Measurements from ENCODE around the gene CNNM4.

The CNNM4 gene

DNA sequence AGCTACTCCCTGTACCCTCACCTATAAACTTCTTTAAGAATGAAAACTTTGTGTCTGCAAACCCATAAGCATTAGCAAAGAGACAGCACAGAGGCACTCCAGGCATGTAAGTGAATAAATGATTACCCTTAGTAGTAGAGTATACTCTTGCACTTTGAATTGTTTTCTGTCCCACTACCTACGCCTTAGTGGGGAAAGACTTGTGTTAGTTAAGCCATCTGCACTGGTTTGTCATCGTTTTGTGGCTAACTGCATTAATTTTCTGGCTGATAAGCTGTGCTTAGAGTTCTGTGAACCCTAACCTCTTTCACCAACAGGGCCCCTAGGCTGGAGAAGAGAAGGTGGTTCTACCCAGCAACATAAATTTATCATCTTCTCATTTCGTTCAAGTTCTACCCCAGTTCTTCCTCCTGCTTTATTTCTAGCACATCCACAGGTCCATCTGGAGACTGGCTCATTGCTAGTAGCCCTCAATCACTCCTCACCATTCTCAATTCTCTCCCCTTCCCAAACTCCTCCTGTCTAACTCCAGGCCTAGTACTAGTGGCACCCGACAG is 21.5 kb upstream of the CNNM4 start:
- Histone ChIP-seq H3K4me1 (ENCODE audit: control insufficient read depth, insufficient read depth, low read length) (peaks cover 9% of the 10 kb centered on the region), H3K9ac (ENCODE audit: low read length) (peak overlapping the region; percentile 61)

DNA sequence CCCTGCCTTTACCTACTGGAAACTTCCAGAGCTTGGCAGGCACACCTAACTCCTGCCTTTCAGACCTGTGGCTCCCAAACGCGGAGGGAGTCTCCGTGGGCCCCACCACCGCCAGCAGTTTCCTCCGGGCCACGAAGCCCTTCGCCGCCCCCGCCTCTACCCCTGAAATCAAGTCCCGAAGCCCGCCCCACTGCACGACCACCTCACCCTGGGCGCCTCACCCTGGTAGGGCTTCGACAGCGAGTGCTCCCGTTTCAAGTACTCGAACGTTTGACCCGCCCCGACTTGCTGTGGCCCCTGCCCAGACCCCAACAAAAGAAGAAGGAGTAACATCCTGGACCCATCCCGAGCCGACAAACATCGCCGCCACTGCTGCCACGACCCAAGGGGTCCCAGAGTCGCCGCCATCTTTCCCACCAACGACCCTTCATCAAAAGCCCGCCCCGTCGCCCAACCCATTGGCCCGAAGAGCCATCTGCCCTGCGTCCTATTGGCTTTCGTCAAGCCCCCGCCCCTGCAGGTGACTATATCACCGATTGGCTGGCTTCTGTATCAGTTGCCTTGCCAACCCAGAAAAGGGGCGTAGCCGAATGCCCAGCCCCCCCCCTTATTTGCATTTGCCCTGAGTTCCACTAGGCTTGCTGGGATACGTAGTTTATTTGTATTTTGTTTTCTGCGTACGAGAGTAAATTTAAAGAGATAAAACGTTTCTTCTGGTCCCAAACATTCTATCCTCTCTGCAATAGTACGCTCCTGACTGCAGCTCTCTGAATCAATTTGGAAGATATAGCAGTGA is 20.9 kb upstream of the CNNM4 start, which contains the start of gene LMAN2L:
LMAN2L (minus strand) TSS at position 432 of the 796 bp plus-strand sequence; CDS start at position 408, 24 bp downstream.
- Histone ChIP-seq H3K4me1 (ENCODE audit: control insufficient read depth, insufficient read depth, low read length) (peaks cover 9% of the 10 kb centered on the region), H3K9ac (ENCODE audit: low read length) (peak within 1 kb of the TSS; percentile 61)

More for the DNA sequence above, 21.5 kb upstream of the CNNM4 start:
- Histone ChIP-seq H3K27me3 (ENCODE audit: control insufficient read depth, insufficient read depth, low read length) (no peaks in the 10 kb centered on the region), H3K27ac (ENCODE audit: low read depth, low read length) (peak overlapping the region; percentile 34), H3K4me3 (ENCODE audit: low read length) (peak overlapping the region; percentile 64), H3K36me3 (ENCODE audit: control insufficient read depth, insufficient read depth, low read length) (peaks cover 3% of the 10 kb centered on the region)

DNA sequence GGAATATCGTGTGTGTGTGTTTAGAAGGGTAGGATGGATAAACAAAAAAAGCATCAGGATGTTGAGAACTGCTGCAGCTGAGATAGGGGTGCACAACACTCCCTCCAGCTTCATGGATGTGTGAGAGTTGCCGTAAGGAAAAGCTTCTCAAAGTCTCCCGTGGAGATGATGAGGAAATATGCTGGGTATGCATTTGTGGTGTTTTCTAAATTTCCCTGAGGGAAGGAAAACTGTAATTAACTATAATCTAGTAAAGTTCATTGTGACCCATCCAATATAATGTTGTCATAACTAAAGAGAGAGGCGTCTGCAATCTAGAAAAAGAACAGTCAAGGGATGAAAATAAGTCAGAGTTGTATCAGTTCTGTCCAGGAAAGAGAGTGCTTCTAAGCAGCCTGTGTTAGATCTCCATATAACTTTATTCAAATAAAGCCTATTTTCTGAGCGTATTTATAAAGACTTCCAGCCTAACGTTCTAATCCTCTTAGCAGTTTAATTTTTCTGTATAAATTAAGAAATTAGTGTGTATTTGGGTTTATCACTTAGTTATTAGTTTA is 13.6 kb upstream of the CNNM4 start:
- H3K9ac ChIP-seq (ENCODE audit: low read length): no peak overlapping the region
- H3K27ac ChIP-seq (ENCODE audit: low read depth, low read length): no peak overlapping the region
- no peaks in the 10 kb centered on the region for H3K27me3 ChIP-seq (ENCODE audit: control insufficient read depth, insufficient read depth, low read length)
- H3K4me3 ChIP-seq (ENCODE audit: low read length): no peak overlapping the region
- H3K36me3 ChIP-seq (ENCODE audit: control insufficient read depth, insufficient read depth, low read length): no peaks in the 10 kb centered on the region
- H3K4me1 ChIP-seq (ENCODE audit: control insufficient read depth, insufficient read depth, low read length): no peaks in the 10 kb centered on the region

More for the DNA sequence above, 20.9 kb upstream of the CNNM4 start, which contains the start of gene LMAN2L:
- Histone ChIP-seq H3K27ac (ENCODE audit: low read depth, low read length) (peak within 1 kb of the TSS; percentile 43), H3K36me3 (ENCODE audit: control insufficient read depth, insufficient read depth, low read length) (peaks cover 3% of the 10 kb centered on the region), H3K27me3 (ENCODE audit: control insufficient read depth, insufficient read depth, low read length) (no peaks in the 10 kb centered on the region), H3K4me3 (ENCODE audit: low read length) (peak within 1 kb of the TSS; percentile 64)

DNA sequence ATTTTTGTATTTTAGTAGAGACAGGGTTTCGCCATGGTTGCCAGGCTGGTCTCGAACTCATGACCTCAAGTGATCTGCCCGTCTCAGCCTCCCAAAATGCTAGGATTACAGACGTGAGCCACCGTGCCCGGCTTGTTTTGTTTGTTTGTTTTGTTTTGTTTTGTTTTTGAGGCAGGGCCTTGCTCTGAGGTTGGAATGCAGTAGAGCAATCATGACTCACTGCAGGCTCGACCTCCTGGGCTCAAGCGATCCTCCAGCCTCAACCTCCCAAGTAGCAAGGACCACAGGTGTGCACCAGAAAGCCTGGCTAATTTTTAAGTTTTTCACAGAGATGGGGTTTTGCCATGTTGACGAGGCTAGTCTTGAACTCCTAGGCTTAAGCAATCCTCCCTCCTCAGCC is 8.9 kb upstream of the CNNM4 start:
- H3K27me3 ChIP-seq (ENCODE audit: control insufficient read depth, insufficient read depth, low read length): no peaks in the 10 kb centered on the region
- H3K4me1 ChIP-seq (ENCODE audit: control insufficient read depth, insufficient read depth, low read length): no peaks in the 10 kb centered on the region
- no peak overlapping the region for H3K27ac ChIP-seq (ENCODE audit: low read depth, low read length)
- no peak overlapping the region for H3K9ac ChIP-seq (ENCODE audit: low read length)
- H3K36me3 ChIP-seq (ENCODE audit: control insufficient read depth, insufficient read depth, low read length): no peaks in the 10 kb centered on the region
- no peak overlapping the region for H3K4me3 ChIP-seq (ENCODE audit: low read length)

DNA sequence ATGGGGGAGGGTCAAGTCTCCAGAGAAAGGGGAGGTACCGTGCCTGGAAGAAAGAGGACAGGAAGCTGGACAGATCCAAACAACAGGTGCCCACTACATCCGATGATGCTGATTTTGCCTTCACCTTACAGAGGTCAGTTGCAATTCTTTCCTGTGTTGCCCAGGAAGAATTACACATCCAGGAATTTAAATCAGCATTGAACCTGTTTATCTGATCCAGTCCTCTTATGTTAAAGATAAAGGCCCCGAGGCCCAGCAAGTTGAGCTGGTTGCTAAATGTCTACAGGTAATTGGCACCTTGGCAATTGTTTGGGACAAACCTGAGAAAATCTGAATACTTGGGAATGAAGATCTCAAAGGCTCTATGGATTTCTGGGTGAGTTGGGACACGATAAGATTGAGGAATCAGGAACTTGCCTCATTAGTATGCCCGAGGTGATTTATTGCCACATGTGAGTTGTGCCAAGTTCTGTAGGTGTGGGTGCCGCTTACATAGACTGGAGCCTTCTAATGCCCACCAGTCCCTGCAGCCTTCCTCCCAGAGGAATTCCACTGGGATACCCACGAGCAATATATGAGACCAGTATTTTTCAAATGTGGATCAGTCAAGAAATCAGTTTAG is 6.9 kb upstream of the CNNM4 start:
- Histone ChIP-seq H3K9ac (ENCODE audit: low read length) (no peak overlapping the region), H3K4me1 (ENCODE audit: control insufficient read depth, insufficient read depth, low read length) (no peaks in the 10 kb centered on the region), H3K36me3 (ENCODE audit: control insufficient read depth, insufficient read depth, low read length) (no peaks in the 10 kb centered on the region), H3K27ac (ENCODE audit: low read depth, low read length) (no peak overlapping the region), H3K4me3 (ENCODE audit: low read length) (no peak overlapping the region), H3K27me3 (ENCODE audit: control insufficient read depth, insufficient read depth, low read length) (no peaks in the 10 kb centered on the region)

DNA sequence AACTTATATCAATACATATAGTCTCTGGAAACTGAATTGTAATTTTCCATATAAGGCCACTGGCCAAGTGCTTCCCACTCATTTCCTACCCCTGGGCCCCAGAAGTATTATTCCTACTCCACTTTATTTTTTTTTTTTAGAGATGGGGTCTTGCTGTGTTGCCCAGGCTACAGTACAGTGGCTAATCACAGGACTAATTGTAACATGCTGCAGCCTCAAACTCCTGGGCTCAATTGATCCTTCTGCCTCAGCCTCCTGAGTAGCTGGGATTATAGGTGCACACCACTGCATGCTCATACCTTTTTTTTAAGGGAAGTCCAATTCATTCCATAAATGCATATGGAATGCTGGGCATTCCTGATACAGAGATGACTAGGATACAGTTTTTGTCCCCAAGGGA is 6.4 kb upstream of the CNNM4 start:
- Histone ChIP-seq H3K27me3 (ENCODE audit: control insufficient read depth, insufficient read depth, low read length) (no peaks in the 10 kb centered on the region), H3K4me1 (ENCODE audit: control insufficient read depth, insufficient read depth, low read length) (no peaks in the 10 kb centered on the region), H3K4me3 (ENCODE audit: low read length) (no peak overlapping the region), H3K27ac (ENCODE audit: low read depth, low read length) (no peak overlapping the region), H3K9ac (ENCODE audit: low read length) (no peak overlapping the region), H3K36me3 (ENCODE audit: control insufficient read depth, insufficient read depth, low read length) (no peaks in the 10 kb centered on the region)

DNA sequence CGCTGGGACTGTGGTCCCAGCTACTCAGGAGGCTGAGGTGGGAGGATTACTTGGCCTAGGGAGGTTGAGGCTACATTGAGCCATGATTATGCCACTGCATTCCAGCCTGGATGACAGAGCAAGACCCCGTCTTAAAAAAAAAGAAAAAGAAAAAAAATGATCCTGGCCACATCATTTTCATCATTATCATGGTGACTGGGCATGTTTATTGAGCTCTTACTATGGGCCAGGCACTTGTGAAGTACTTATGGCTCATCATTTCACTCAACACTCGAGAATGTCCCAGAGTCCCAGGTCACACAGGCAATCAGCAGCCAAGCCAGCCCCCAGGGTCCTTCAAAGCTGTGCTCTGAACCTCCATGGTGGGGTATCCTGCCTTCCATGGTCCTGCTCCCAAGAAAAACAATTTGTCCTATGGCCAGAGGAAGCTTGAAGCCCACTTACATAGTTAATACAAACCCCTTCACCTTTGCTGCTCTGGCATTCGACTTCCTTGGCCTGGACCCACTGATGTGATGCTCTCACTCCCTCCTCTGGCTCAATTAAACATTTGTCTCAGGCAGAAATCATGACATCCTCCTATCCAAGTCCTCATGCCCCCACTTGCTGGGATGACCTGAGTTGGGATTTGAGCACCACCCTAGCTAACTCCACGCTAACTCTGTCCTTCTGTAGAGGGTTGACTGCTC is 3.8 kb upstream of the CNNM4 start:
- no peak overlapping the region for H3K4me3 ChIP-seq (ENCODE audit: low read length)
- no peaks in the 10 kb centered on the region for H3K27me3 ChIP-seq (ENCODE audit: control insufficient read depth, insufficient read depth, low read length)
- H3K9ac ChIP-seq (ENCODE audit: low read length): no peak overlapping the region
- no peaks in the 10 kb centered on the region for H3K36me3 ChIP-seq (ENCODE audit: control insufficient read depth, insufficient read depth, low read length)
- no peak overlapping the region for H3K27ac ChIP-seq (ENCODE audit: low read depth, low read length)
- H3K4me1 ChIP-seq (ENCODE audit: control insufficient read depth, insufficient read depth, low read length): peaks cover 5% of the 10 kb centered on the region

DNA sequence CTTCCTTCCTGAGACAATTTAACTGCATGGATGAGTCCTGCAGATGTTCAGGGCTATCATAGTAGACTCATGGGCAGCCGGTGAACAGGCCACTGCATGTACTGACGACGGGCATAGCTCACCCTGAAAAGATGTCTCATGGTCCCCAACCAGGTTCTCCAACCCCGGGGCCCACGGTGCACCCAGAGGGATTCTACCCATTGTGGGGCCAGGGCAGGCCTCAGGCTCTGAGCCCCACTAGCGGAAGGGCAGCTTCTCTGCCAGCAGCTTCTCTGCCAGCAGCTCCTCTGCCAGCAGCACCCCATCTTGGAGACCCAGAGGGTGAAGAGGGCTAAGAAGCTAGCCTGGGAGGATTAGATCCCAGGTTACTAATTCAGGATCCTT is 3.2 kb upstream of the CNNM4 start:
- H3K27me3 ChIP-seq (ENCODE audit: control insufficient read depth, insufficient read depth, low read length): no peaks in the 10 kb centered on the region
- H3K4me3 ChIP-seq (ENCODE audit: low read length): no peak overlapping the region
- peaks cover 8% of the 10 kb centered on the region for H3K4me1 ChIP-seq (ENCODE audit: control insufficient read depth, insufficient read depth, low read length)

DNA sequence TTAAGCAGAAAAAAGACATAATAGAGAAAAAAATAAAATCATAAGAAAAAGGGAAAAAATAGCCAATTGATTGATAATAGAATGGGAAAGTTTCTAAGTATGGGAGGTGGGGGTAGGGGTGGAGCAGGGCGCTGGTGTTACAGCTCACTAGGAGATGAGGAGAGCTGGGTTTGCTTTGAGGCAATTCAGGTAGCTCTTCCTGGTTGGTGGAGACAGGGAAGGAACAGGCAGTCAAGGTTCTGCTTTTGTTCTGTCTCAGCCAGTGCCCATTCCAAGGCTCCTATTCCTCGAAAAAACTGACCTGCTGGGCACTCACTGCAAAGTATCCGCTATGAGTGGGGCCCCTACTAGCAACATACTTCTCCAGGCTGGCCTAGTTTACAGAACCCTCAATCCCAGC is 1.7 kb upstream of the CNNM4 start:
- H3K27me3 ChIP-seq (ENCODE audit: control insufficient read depth, insufficient read depth, low read length): no peaks in the 10 kb centered on the region
- no peak overlapping the region for H3K4me3 ChIP-seq (ENCODE audit: low read length)
- no peak overlapping the region for H3K27ac ChIP-seq (ENCODE audit: low read depth, low read length)
- peaks cover 10% of the 10 kb centered on the region for H3K4me1 ChIP-seq (ENCODE audit: control insufficient read depth, insufficient read depth, low read length)
- H3K9ac ChIP-seq (ENCODE audit: low read length): no peak overlapping the region
- H3K36me3 ChIP-seq (ENCODE audit: control insufficient read depth, insufficient read depth, low read length): no peaks in the 10 kb centered on the region

More for the DNA sequence above, 3.2 kb upstream of the CNNM4 start:
- H3K36me3 ChIP-seq (ENCODE audit: control insufficient read depth, insufficient read depth, low read length): no peaks in the 10 kb centered on the region
- H3K9ac ChIP-seq (ENCODE audit: low read length): no peak overlapping the region
- no peak overlapping the region for H3K27ac ChIP-seq (ENCODE audit: low read depth, low read length)

DNA sequence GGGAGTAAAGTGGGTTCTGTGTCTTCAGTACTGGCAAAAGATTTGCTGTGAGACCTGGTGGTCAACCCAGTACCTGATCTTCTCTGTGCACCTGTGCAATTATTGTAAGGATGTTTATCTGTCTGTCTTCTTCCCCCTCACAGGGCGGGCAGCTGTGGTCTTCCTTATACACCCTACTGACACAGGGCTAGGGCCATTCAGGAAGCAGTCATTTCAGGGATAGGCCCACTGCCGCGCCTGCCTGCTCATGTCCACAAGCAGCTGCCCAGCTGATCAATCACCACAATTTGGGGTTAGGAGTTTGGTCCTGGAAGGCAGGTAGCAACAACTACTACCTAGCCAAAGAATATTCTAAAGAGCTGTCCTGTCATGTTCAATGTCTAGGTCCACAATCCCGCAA is 1.2 kb upstream of the CNNM4 start:
- H3K9ac ChIP-seq (ENCODE audit: low read length): no peak overlapping the region
- H3K27ac ChIP-seq (ENCODE audit: low read depth, low read length): no peak overlapping the region
- H3K4me1 ChIP-seq (ENCODE audit: control insufficient read depth, insufficient read depth, low read length): peaks cover 13% of the 10 kb centered on the region
- H3K4me3 ChIP-seq (ENCODE audit: low read length): no peak overlapping the region
- no peaks in the 10 kb centered on the region for H3K27me3 ChIP-seq (ENCODE audit: control insufficient read depth, insufficient read depth, low read length)
- no peaks in the 10 kb centered on the region for H3K36me3 ChIP-seq (ENCODE audit: control insufficient read depth, insufficient read depth, low read length)

DNA sequence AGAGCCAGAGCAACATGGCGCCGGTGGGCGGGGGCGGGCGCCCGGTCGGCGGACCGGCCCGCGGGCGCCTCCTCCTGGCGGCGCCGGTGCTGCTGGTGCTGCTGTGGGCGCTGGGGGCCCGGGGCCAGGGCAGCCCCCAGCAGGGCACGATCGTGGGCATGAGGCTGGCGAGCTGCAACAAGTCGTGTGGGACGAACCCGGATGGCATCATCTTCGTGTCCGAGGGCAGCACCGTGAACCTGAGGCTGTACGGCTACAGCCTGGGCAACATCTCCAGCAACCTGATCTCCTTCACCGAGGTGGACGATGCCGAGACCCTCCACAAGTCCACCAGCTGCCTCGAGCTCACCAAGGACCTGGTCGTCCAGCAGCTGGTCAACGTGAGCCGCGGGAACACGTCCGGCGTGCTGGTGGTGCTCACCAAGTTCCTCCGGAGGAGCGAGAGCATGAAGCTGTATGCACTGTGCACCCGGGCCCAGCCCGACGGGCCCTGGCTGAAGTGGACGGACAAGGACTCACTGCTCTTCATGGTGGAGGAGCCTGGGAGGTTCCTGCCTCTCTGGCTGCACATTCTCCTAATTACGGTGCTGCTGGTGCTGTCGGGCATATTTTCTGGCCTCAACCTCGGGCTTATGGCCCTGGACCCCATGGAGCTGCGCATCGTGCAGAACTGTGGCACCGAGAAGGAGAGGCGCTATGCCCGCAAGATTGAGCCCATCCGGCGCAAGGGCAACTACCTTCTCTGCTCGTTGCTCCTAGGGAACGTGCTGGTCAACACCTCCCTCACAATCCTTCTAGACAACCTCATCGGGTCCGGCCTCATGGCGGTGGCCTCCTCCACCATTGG is 507 bp downstream of the CNNM4 start:
- no peaks in the 10 kb centered on the region for H3K27me3 ChIP-seq (ENCODE audit: control insufficient read depth, insufficient read depth, low read length)
- peak overlapping the region; percentile 98 for H3K4me3 ChIP-seq (ENCODE audit: low read length)
- H3K36me3 ChIP-seq (ENCODE audit: control insufficient read depth, insufficient read depth, low read length): no peaks in the 10 kb centered on the region
- peaks cover 13% of the 10 kb centered on the region for H3K4me1 ChIP-seq (ENCODE audit: control insufficient read depth, insufficient read depth, low read length)
- peak overlapping the region; percentile 65 for H3K27ac ChIP-seq (ENCODE audit: low read depth, low read length)
- peak overlapping the region; percentile 90 for H3K9ac ChIP-seq (ENCODE audit: low read length)

All from rectal smooth muscle tissue (tissue), 1 donor.